GM18511 (cell line): Measurements from ENCODE around the gene APMAP.
"Not testable (repeated sequence)": the region's sequence is repeated elsewhere in the genome, so short reads cannot be mapped to it uniquely, and the experiment has no call there.

ENCODE experiments used
- ATAC-seq: cut with Tn5 transposase; IDR thresholded peaks from one replicate; pipeline ENCODE4 v1.9.1; 2021; ENCODE audit warnings: mild to moderate bottlenecking, moderate library complexity; ENCODE audit not compliant: unreplicated experiment

APMAP gene

GRCh38 chr20:24954566-24954965 is 38.0 kb downstream of the APMAP start:
- ATAC-seq = no peak

- no peak for ATAC-seq
Observed at GRCh38 chr20:24954151-24954550, 38.4 kb downstream of the APMAP start.

DNA sequence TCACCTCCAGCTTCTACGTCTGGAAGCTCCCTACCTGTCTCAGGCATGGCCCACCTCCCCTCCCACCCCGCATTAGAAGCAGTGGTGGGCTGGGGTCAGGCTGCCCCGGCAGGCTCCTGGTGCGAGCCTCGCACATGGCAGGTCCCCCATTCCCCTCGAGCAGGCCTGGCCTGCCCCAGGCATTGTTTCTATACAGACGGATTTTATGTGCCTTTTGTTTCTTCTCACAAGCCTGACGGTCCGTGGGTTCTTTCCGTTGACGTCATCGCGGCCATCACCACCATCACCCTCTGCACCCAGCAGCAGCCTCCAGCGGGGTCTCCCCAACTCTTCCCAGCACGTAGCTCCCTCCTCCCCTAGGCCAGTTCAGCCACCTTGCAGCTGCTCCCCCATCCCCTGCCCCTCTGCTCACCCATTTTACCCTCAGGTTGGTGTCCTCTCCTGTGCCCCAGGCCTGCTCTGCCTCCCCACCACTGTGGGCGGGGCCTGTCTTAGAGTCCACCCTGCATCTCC is 38.9 kb downstream of the APMAP start:
- ATAC-seq = no peak

- no peak for ATAC-seq
Observed at GRCh38 chr20:24953209-24953575, 39.4 kb downstream of the APMAP start.

DNA sequence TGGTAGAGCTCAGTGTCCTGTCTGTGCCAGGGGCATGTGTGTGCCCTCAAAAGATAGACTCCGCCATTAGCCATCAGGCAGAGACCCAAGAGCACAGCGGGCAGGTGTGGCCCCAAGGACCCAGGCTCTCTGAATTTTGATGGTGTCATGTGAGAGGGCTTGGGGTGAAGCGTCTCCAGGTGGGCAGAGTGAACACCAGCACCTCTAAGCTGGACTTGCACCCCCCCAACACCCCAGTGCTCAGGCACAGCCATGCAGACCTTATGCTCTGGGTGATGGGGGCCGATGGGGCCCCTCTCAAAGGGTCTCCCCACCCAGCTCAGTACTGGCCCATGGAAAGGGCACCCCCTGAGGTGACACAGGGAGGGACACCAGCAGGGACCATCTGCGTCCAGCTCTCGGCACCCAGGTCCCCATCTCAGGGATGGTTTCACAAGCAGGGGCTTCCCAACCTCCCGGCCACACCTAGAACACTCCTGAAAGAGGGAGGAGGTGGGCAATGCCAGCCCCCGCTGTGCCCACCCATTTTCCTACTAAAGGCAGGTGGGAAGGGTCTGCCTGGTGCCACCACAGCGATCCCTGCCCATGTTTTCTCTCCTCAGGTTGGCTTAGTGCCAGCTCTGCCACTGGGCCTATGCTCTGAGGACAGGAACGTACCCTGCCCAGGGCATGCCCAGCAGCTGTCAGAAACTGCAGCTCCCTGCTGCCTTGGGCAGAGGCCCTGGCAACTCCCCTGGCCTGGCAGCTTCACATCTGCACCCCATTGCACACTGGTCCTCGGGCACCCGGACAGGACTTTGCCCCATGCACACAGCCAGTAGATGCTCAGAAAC is 40.0 kb downstream of the APMAP start:
- ATAC-seq = no peak

- no peak for ATAC-seq
Observed at GRCh38 chr20:24951536-24952083, 40.9 kb downstream of the APMAP start.

GRCh38 chr20:24950836-24951525 is 41.6 kb downstream of the APMAP start:
- no peak for ATAC-seq

GRCh38 chr20:24950128-24950835 is 42.3 kb downstream of the APMAP start:
- ATAC-seq = no peak

DNA sequence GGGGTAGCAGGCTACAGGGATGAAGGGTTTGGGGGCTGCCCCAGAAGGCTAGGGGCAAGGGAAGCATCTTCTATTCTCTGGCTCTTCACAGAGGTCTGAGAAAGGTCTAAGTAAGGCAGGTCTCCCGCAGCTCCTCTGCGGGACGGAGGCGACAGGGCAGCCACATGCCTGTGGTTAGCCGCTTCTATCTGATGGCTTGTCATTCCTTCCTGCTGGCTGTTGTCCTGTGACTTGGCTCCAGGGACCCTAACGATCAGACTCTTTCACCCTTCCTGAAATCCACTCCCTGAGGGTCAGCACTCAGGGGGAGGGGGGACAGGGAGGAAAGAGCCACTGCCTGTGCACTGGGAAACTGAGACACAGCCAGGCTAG is 42.8 kb downstream of the APMAP start:
- ATAC-seq = peak; percentile 34

GRCh38 chr20:24948939-24949679 is 43.4 kb downstream of the APMAP start, which contains the start of gene CST7:
Gene CST7, plus strand, starts transcription at chr20:24949269. Its CDS starts 237 bp downstream, at chr20:24949506.
- ATAC-seq = peak; percentile 83

DNA sequence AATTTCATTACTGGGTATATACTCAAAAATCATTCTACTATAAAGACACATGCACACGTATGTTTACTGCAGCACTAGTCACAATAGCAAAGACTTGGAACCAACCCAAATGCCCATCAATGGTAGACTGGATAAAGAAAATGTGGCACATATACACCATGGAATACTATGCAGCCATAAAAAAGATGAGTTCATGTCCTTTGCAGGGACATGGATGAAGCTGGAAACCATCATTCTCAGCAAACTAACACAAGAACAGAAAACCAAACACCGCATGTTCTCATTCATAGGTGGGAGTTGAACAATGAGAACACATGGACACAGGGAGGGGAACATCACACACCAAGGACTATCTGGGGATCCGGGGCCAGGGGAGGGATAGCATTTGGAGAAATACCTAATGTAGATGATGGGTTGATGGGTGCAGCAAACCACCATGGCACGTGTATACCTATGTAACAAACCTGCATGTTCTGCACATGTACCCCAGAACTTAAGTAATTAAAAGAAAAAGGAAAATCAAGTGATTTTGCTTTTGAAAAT is 44.1 kb downstream of the APMAP start:
- ATAC-seq = not testable (repeated sequence)

- not testable (repeated sequence) for ATAC-seq
Observed at GRCh38 chr20:24946376-24946775, 46.2 kb downstream of the APMAP start.

- no peak for ATAC-seq
Observed at GRCh38 chr20:24943731-24944130, 48.8 kb downstream of the APMAP start.

DNA sequence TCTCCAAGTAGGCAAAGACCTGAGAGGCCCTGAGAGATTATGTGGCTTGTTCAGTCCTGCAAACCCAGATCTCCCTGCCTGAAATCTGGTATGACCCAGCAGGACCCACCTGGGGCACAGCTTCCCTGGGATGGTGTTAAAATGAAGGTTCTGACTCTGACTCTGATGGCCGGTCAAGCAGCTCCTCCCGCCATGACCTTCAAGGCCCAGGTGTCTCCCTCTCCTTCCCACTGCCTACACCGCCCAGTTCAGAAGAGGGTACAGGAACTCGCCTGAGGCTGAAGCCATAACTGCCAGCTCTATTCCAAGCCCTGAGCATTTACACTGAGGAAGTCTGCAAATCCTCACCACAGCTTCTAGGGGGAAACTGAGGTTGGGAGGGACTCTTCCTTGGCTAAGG is 49.4 kb downstream of the APMAP start:
- no peak for ATAC-seq

GRCh38 chr20:24942679-24943078 is 49.9 kb downstream of the APMAP start:
- no peak for ATAC-seq

DNA sequence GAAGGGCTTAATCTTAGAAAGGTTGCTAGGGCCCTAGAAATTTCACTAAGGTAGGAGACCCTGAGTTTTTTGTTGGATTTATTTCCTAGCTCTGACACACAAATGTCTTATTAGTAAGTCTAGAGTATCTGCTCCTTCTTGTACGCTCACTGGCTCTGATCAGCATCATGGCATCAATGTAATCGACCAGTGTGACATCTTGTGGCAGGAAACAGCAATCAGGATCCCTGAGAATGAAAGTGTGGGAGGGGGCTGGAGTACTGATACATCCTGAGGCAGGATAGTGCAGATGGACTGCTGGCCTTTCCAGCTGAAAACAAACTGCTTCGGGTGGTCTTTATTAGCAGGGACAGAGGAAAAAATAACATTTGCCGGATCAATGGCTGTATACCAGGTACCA is 53.5 kb downstream of the APMAP start:
- no peak for ATAC-seq

GRCh38 chr20:24938498-24938897 is 54.1 kb downstream of the APMAP start:
- ATAC-seq = no peak

GRCh38 chr20:24937579-24937978 is 55.0 kb downstream of the APMAP start:
- no peak for ATAC-seq

DNA sequence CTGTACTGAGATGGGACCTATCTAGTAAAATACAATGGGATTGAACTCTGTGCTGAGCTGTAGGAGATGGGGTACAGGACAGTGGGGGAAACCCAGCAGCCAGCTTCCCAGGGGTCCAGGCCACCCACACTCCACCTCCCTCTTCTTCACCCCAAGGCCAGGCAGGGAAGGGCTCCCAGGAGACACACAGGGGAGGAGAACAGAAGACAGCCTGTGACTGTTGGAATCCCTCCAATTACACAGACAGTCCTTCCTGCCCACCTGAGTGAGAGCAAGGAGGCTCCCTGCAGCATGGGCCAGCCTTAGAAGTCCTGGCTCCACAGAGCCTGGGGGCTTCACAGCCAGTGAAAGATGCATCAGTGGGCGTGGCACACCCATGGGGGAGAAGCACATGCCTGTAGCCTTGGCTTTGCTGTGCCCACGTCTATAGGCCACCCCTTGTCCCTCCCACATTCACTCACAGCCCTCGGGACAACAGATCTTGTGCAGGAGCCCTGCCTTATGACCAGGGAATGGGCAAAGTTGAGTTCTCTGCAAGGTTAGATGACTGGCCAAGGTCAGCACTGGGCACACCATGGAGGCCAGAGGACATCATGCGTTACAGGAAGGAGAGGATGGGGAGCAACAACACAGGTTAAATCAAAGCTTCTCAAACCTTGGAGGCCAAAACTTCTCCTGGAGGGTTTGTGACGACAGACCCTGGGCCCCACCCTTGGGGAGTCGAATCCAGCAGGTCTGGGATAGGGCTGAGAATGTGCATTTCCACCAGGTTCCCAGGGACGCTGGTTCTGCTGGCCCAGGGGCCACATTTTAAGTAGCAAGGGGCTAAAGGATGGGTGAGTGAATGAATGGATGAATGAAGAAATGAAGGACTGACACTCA is 55.8 kb downstream of the APMAP start:
- no peak for ATAC-seq
